GM23338 (cell line): Measurements from ENCODE around the gene DCLK3. TPM values are rescaled to one million over a fixed set of nuclear protein-coding genes. Genes with fewer than 3 reads are reported as not detected.

Experiments used
- ATAC-seq: fragments of 200-7000 bp; cut with Tn5 transposase; 3 replicates; pipeline ENCODE4 v1.9.1; 2020
- DNase-seq: peaks from one replicate; pipeline ENCODE4 v3.0.0-alpha.2; 2015; ENCODE audit warnings: low spot score
- H2AFZ ChIP-seq: fragments of 200-600 bp; sonication (generic); 2 replicates; pipeline ENCODE4 v1.8.0; 2016; ENCODE audit warnings: antibody characterized with exemption, mild to moderate bottlenecking, moderate library complexity
- H3F3A ChIP-seq: fragments of 200-600 bp; sonication (generic); replicated peaks from 2 replicates; pipeline ENCODE4 v1.8.0; 2017; ENCODE audit warnings: antibody characterized with exemption, mixed run types, low read depth
- H3K27ac ChIP-seq: fragments of 200-600 bp; sonication (generic); 2 replicates; pipeline ENCODE4 v1.6.1; 2016; ENCODE audit warnings: low read depth
- H3K27me3 ChIP-seq: fragments of 200-600 bp; sonication (generic); 2 replicates; pipeline ENCODE4 v1.8.0; 2016; ENCODE audit warnings: mild to moderate bottlenecking, mixed run types, moderate library complexity; ENCODE audit not compliant: insufficient read depth
- H3K36me3 ChIP-seq: fragments of 200-600 bp; sonication (generic); 2 replicates; pipeline ENCODE4 v1.8.0; 2016; ENCODE audit warnings: mild to moderate bottlenecking; ENCODE audit not compliant: insufficient read depth
- H3K4me1 ChIP-seq: fragments of 200-600 bp; sonication (generic); 2 replicates; pipeline ENCODE4 v1.8.0; 2016; ENCODE audit warnings: mild to moderate bottlenecking, moderate library complexity; ENCODE audit not compliant: insufficient read depth
- H3K4me2 ChIP-seq: fragments of 200-600 bp; sonication (generic); 2 replicates; pipeline ENCODE4 v1.7.1; 2017; ENCODE audit warnings: mixed run types
- H3K4me3 ChIP-seq: fragments of 200-600 bp; sonication (generic); 2 replicates; pipeline ENCODE4 v1.6.1; 2016; ENCODE audit warnings: mixed run types
- H3K79me2 ChIP-seq: fragments of 200-600 bp; sonication (generic); replicated peaks from 2 replicates; pipeline ENCODE4 v1.8.0; 2017; ENCODE audit warnings: mild to moderate bottlenecking; ENCODE audit not compliant: insufficient read depth
- H3K9me2 ChIP-seq: fragments of 200-600 bp; sonication (generic); 2 replicates; pipeline ENCODE4 v1.8.0; 2017; ENCODE audit not compliant: insufficient read depth
- H4K20me1 ChIP-seq: fragments of 200-600 bp; sonication (generic); replicated peaks from 2 replicates; pipeline ENCODE4 v1.8.0; 2017; ENCODE audit warnings: mild to moderate bottlenecking; ENCODE audit not compliant: insufficient read depth
- H3K27ac Mint-ChIP-seq: 2 replicates; pipeline ENCODE4 v1.8.0; 2020; ENCODE audit warnings: inconsistent platforms, mild to moderate bottlenecking, moderate library complexity, mixed read lengths
- H3K27me3 Mint-ChIP-seq: 3 replicates; pipeline ENCODE4 v1.8.0; 2022; ENCODE audit warnings: low read depth, mild to moderate bottlenecking, moderate library complexity, mixed read lengths, inconsistent platforms; ENCODE audit not compliant: insufficient read depth, poor library complexity
- H3K36me3 Mint-ChIP-seq: 3 replicates; pipeline ENCODE4 v1.8.0; 2021; ENCODE audit warnings: low read depth, mild to moderate bottlenecking, inconsistent platforms, moderate library complexity, mixed read lengths
- H3K4me1 Mint-ChIP-seq: 3 replicates; pipeline ENCODE4 v1.8.0; 2020; ENCODE audit warnings: mild to moderate bottlenecking, inconsistent platforms, mixed read lengths
- H3K4me3 Mint-ChIP-seq: 3 replicates; pipeline ENCODE4 v1.8.0; 2021; ENCODE audit warnings: moderate library complexity, mild to moderate bottlenecking, inconsistent platforms, mixed read lengths
- H3K9me3 Mint-ChIP-seq: 3 replicates; pipeline ENCODE4 v1.8.0; 2020; ENCODE audit warnings: moderate library complexity, mild to moderate bottlenecking, inconsistent platforms, mixed read lengths
- CREB1 ChIP-seq: fragments of 250-450 bp; sonication (Bioruptor Pico); IDR thresholded peaks from 2 replicates; pipeline ENCODE4 v1.5.0; 2020; ENCODE audit warnings: low read depth, mild to moderate bottlenecking, moderate library complexity
- CTCF ChIP-seq, 2 experiments: fragments of 200-600 bp in 1 of 2; sonication (generic) in 1 of 2; conservative IDR thresholded peaks; 2 replicates each; pipeline versions ENCODE4 v1.5.1 to v1.6.1; 2016 to 2017; ENCODE audit warnings: antibody characterized with exemption in 2 of 2, low read depth in 2 of 2, mild to moderate bottlenecking in 2 of 2, moderate library complexity in 1 of 2
- ETS1 ChIP-seq: IDR thresholded peaks from 2 replicates; pipeline ENCODE4 v1.6.1; 2016; ENCODE audit warnings: antibody characterized with exemption
- EZH2 ChIP-seq: fragments of 200-600 bp; sonication (generic); IDR thresholded peaks from one replicate; pipeline ENCODE4 v1.8.0; 2017; ENCODE audit warnings: antibody characterized with exemption, mild to moderate bottlenecking, low read depth; ENCODE audit not compliant: unreplicated experiment
- EZH2phosphoT487 ChIP-seq: fragments of 200-600 bp; sonication (generic); IDR thresholded peaks from one replicate; pipeline ENCODE4 v1.8.1; 2018; ENCODE audit warnings: antibody characterized with exemption; ENCODE audit not compliant: unreplicated experiment
- JUNB ChIP-seq: IDR thresholded peaks from one replicate; pipeline ENCODE4 v1.6.1; 2016; ENCODE audit warnings: antibody characterized with exemption; ENCODE audit not compliant: unreplicated experiment
- NANOG ChIP-seq: IDR thresholded peaks from 2 replicates; pipeline ENCODE4 v1.6.1; 2016; ENCODE audit warnings: antibody characterized with exemption, borderline replicate concordance
- POLR2AphosphoS5 ChIP-seq: IDR thresholded peaks from 2 replicates; pipeline ENCODE4 v1.6.1; 2016; ENCODE audit warnings: antibody characterized with exemption, low read depth
- REST ChIP-seq: IDR thresholded peaks from one replicate; pipeline ENCODE4 v1.6.1; 2018; ENCODE audit warnings: antibody characterized with exemption; ENCODE audit not compliant: unreplicated experiment
- STAT1 ChIP-seq: IDR thresholded peaks from one replicate; pipeline ENCODE4 v1.6.1; 2016; ENCODE audit warnings: antibody characterized with exemption; ENCODE audit not compliant: unreplicated experiment
- ZNF114 ChIP-seq: fragments of 250-450 bp; sonication (Bioruptor Pico); IDR thresholded peaks from 2 replicates; pipeline ENCODE4 v1.5.0; 2020; ENCODE audit warnings: mild to moderate bottlenecking, moderate library complexity
- ZNF331 ChIP-seq: fragments of 250-450 bp; sonication (Bioruptor Pico); IDR thresholded peaks from 2 replicates; pipeline ENCODE4 v1.5.0; 2020; ENCODE audit warnings: low read depth, mild to moderate bottlenecking, moderate library complexity
- ZNF462 ChIP-seq: fragments of 250-450 bp; sonication (Bioruptor Pico); IDR thresholded peaks from 2 replicates; pipeline ENCODE4 v1.5.0; 2020; ENCODE audit warnings: mild to moderate bottlenecking, moderate library complexity
- polyA plus RNA-seq: library from polyadenylated mRNA; unstranded; fragments of >200 nt; fragmentation: Nextera tagmentation; extraction: Ambion mirVana; gene quantifications from 2 replicates; pipeline ENCODE4 v1.2.1, GENCODE V29; 2016
- total RNA-seq: library from RNA; depleted of rRNA; stranded (reverse); fragments of >200 nt; shearing (Covaris generic); gene quantifications from 2 replicates; pipeline ENCODE4 v1.2.3, GENCODE V29; 2014

DCLK3 gene
- total and polyA plus RNA-seq, 2 experiments from 2014 or later: 0.40 to 0.66 TPM

- Histone ChIP-seq H4K20me1 (no peaks in the 10 kb centered on the region), H2AFZ (no peak overlapping the region), H3K27ac (no peak overlapping the region), H3K9me2 (peaks cover under 1% of the 10 kb centered on the region; the same call in 1 of the 2 replicates), H3K79me2 (no peaks in the 10 kb centered on the region), H3K4me1 (peaks cover 7% of the 10 kb centered on the region; the same call in 1 of the 2 replicates), H3F3A (no peaks in the 10 kb centered on the region), H3K4me2 (no peak overlapping the region), H3K36me3 (no peaks in the 10 kb centered on the region), H3K27me3 (no peaks in the 10 kb centered on the region), H3K4me3 (no peak overlapping the region)
- ATAC-seq (no peak), DNase-seq (no peak)
- no peaks in the 10 kb centered on the region for H3K27me3 Mint-ChIP-seq
- TF ChIP-seq JUNB: no peak
- no peak for TF ChIP-seq POLR2AphosphoS5
- TF ChIP-seq NANOG: no peak
- TF ChIP-seq EZH2: no peak
- TF ChIP-seq CTCF (conservative IDR thresholded peaks at IDR 0.05; ENCODE audit: low read depth in 2 of 2): no peak
- TF ChIP-seq ZNF462 (CRISPR knock-in tag): no peak
- no peak for TF ChIP-seq ZNF114
- TF ChIP-seq ZNF331 (CRISPR knock-in tag): no peak
- TF ChIP-seq ETS1: no peak
- TF ChIP-seq STAT1: no peak
- TF ChIP-seq REST: no peak
- no peak for TF ChIP-seq EZH2phosphoT487
- no peak for TF ChIP-seq CREB1
- H3K27ac Mint-ChIP-seq: no peak overlapping the region
- H3K4me3 Mint-ChIP-seq: no peak overlapping the region
- H3K36me3 Mint-ChIP-seq: no peaks in the 10 kb centered on the region
- no peaks in the 10 kb centered on the region for H3K9me3 Mint-ChIP-seq
- peaks cover 14% of the 10 kb centered on the region for H3K4me1 Mint-ChIP-seq
These were observed 32.5 kb upstream of the DCLK3 start for GRCh38 chr3:36796881-36797280.
